GM12878 (cell line): ENCODE results near the gene PHOX2B. TPM values are rescaled to one million over a fixed set of nuclear protein-coding genes. Genes with fewer than 3 reads are reported as not detected.

Experiments used
- ATAC-seq: fragments of 200-7000 bp; cut with Tn5 transposase; 3 replicates; pipeline ENCODE4 v1.9.1; 2020; ENCODE audit warnings: mild to moderate bottlenecking, moderate library complexity
- BruUV-seq: library from RNA; stranded (reverse); fragments of 400-500 nt; replicated peaks from 2 replicates; lab custom pipeline; 2021; lab: Mats Ljungman, UMichigan
- CTCF ChIA-PET: fragments of 300-600 bp; sonication (Branson Sonifier 250); formaldehyde crosslinking; extraction: SDS; loops from one replicate; lab custom pipeline; 2021; ENCODE audit warnings: inconsistent platforms; lab: Yijun Ruan, JAX
- POLR2A ChIA-PET: fragments of 350-600 bp; formaldehyde crosslinking; extraction: SDS; loops from one replicate; lab custom pipeline; 2021; ENCODE audit warnings: inconsistent platforms; lab: Charles Lee
- RAD21 ChIA-PET: fragments of 300-600 bp; sonication (Branson Sonifier 250); formaldehyde crosslinking; loops from one replicate; lab custom pipeline; 2023; ENCODE audit warnings: antibody characterized with exemption; ENCODE audit not compliant: unreplicated experiment; lab: Charles Lee
- SMC1A ChIA-PET: fragments of 300-600 bp; sonication (Branson Sonifier 250); formaldehyde crosslinking; loops from one replicate; lab custom pipeline; 2023; ENCODE audit not compliant: unreplicated experiment, uncharacterized antibody; lab: Charles Lee
- DNase-seq: peaks from one replicate; pipeline ENCODE4 v3.0.0-alpha.2; 2011; ENCODE audit warnings: low read depth, low spot score
- FAIRE-seq: peaks from 3 replicates; lab custom pipeline; 2011; peaks lifted over from hg19 to GRCh38; lab: Jason Lieb, UNC
- H2AFZ ChIP-seq: 2 replicates; pipeline ENCODE4 v1.6.0; 2011; ENCODE audit warnings: low read depth, low read length, control low read depth; ENCODE audit not compliant: control insufficient read depth
- H3K27ac ChIP-seq: 2 replicates; pipeline ENCODE4 v1.5.1; 2011; ENCODE audit warnings: control low read depth; ENCODE audit not compliant: control insufficient read depth, insufficient read depth
- H3K27me3 ChIP-seq, 2 experiments: replicated peaks in 1 of 2; 2 replicates each; pipeline versions ENCODE4 v1.6.0 to v1.6.1; 2011; ENCODE audit warnings: low read length in 1 of 2; ENCODE audit not compliant: control insufficient read depth in 2 of 2, insufficient read depth in 2 of 2
- H3K36me3 ChIP-seq, 2 experiments: 2 replicates each; pipeline ENCODE4 v1.5.1; 2011; ENCODE audit warnings: low read length in 1 of 2; ENCODE audit not compliant: control insufficient read depth in 2 of 2, insufficient read depth in 2 of 2
- H3K4me1 ChIP-seq: 2 replicates; pipeline ENCODE4 v1.6.1; 2011; ENCODE audit warnings: mild to moderate bottlenecking, low read length, moderate library complexity, mixed read lengths; ENCODE audit not compliant: control insufficient read depth, insufficient read depth
- H3K4me2 ChIP-seq: 2 replicates; pipeline ENCODE4 v1.6.0; 2011; ENCODE audit warnings: control low read depth; ENCODE audit not compliant: control insufficient read depth, insufficient read depth
- H3K4me3 ChIP-seq: fragments of 200-600 bp; sonication (generic); 2 replicates; pipeline ENCODE4 v1.5.1; 2016
- H3K79me2 ChIP-seq: 2 replicates; pipeline ENCODE4 v1.6.0; 2011; ENCODE audit warnings: low read length; ENCODE audit not compliant: control insufficient read depth, insufficient read depth
- H3K9ac ChIP-seq: 2 replicates; pipeline ENCODE4 v1.8.0; 2011; ENCODE audit warnings: low read length, control low read depth, mixed read lengths; ENCODE audit not compliant: control insufficient read depth, insufficient read depth
- H3K9me3 ChIP-seq: replicated peaks from 3 replicates; pipeline ENCODE4 v1.5.1; 2011; ENCODE audit warnings: mild to moderate bottlenecking, low read length; ENCODE audit not compliant: control insufficient read depth, insufficient read depth
- H4K20me1 ChIP-seq: 2 replicates; pipeline ENCODE4 v1.6.0; 2011; ENCODE audit not compliant: control insufficient read depth, insufficient read depth
- ATF3 ChIP-seq: IDR thresholded peaks from 2 replicates; pipeline ENCODE4 v1.6.1; 2011; ENCODE audit warnings: low read depth, mild to moderate bottlenecking, low read length, moderate library complexity, borderline replicate concordance; ENCODE audit errors: extremely low read depth
- BMI1 ChIP-seq: fragments of 450-650 bp; IDR thresholded peaks from 2 replicates; pipeline ENCODE4 v1.6.1; 2016; ENCODE audit warnings: mild to moderate bottlenecking, moderate library complexity, borderline replicate concordance
- CHD4 ChIP-seq: fragments of 200-600 bp; sonication (generic); IDR thresholded peaks from 2 replicates; pipeline ENCODE4 v1.6.1; 2016; ENCODE audit warnings: mild to moderate bottlenecking
- CUX1 ChIP-seq: IDR thresholded peaks from 2 replicates; pipeline ENCODE4 v1.6.1; 2012; ENCODE audit warnings: improper control_type of control experiment, low read depth, low read length; ENCODE audit not compliant: insufficient replicate concordance
- HDAC2 ChIP-seq: fragments of 200-600 bp; sonication (generic); IDR thresholded peaks from 2 replicates; pipeline ENCODE4 v1.6.1; 2017
- IRF3 ChIP-seq: fragments of 450-650 bp; IDR thresholded peaks from 2 replicates; pipeline ENCODE4 v1.6.1; 2014; ENCODE audit warnings: mild to moderate bottlenecking
- IRF5 ChIP-seq: fragments of 450-650 bp; IDR thresholded peaks from 2 replicates; pipeline ENCODE4 v1.6.1; 2017; ENCODE audit warnings: borderline replicate concordance
- MEF2B ChIP-seq: fragments of 450-650 bp; IDR thresholded peaks from 2 replicates; pipeline ENCODE4 v1.6.1; 2018; ENCODE audit warnings: mild to moderate bottlenecking, moderate library complexity; ENCODE audit not compliant: partially characterized antibody, poor library complexity, severe bottlenecking
- POLR2A ChIP-seq: IDR thresholded peaks from 2 replicates; pipeline ENCODE4 v1.6.1; 2011; ENCODE audit warnings: low read depth, mild to moderate bottlenecking, low read length
- RELB ChIP-seq: fragments of 450-650 bp; IDR thresholded peaks from 2 replicates; pipeline ENCODE4 v1.6.1; 2017; ENCODE audit warnings: low read depth, mild to moderate bottlenecking, moderate library complexity
- SIN3A ChIP-seq: IDR thresholded peaks from 2 replicates; pipeline ENCODE4 v1.6.1; 2012; ENCODE audit warnings: low read depth, low read length, improper control_type of control experiment
- SPI1 ChIP-seq: IDR thresholded peaks from 2 replicates; pipeline ENCODE4 v1.6.1; 2011; ENCODE audit warnings: low read depth, mild to moderate bottlenecking, low read length, moderate library complexity, borderline replicate concordance; ENCODE audit not compliant: insufficient read depth
- SRF ChIP-seq, 2 experiments: IDR thresholded peaks; 2 replicates each; pipeline ENCODE4 v1.6.1; 2011; ENCODE audit warnings: low read depth in 2 of 2, low read length in 2 of 2, mild to moderate bottlenecking in 1 of 2, moderate library complexity in 1 of 2
- SUZ12 ChIP-seq: fragments of 200-600 bp; sonication (generic); IDR thresholded peaks from one replicate; pipeline ENCODE4 v1.6.1; 2018; ENCODE audit warnings: antibody characterized with exemption, mild to moderate bottlenecking; ENCODE audit not compliant: unreplicated experiment
- TCF12 ChIP-seq: IDR thresholded peaks from 2 replicates; pipeline ENCODE4 v1.6.1; 2011; ENCODE audit warnings: low read depth, mild to moderate bottlenecking, low read length
- WGBS: methylation state at CpG from one replicate; pipeline ENCODE4 v1.1.6; 2016; ENCODE audit warnings: low lambda C conversion rate; ENCODE audit not compliant: insufficient replicate concordance, insufficient coverage; ENCODE audit errors: missing lambda C conversion rate; 5-methylcytosine and 5-hydroxymethylcytosine counted together
- in situ Hi-C: fragments of 300-500 bp; cut with MboI; formaldehyde crosslinking; loops from 9 replicates; pipeline ENCODE4 v1.14.3; 2018; ENCODE audit warnings: mixed read lengths
- intact Hi-C: fragments of 100-400 bp; cut with micrococcal nuclease; formaldehyde crosslinking; loops from one replicate; pipeline ENCODE4 v1.14.2; 2022; ENCODE audit not compliant: unreplicated experiment
- polyA plus RNA-seq, 11 experiments: library from polyadenylated mRNA; depleted of rRNA in 4 of 11; unstranded in 6 of 11; stranded (reverse) in 5 of 11; fragments of >200 nt; fragmentation: Nextera tagmentation in 4 of 11; fragmentation: Illumina TruSeq in 1 of 11; extraction: Ambion mirVana in 4 of 11; extraction: Trizol in 1 of 11; gene quantifications; 1 replicate in 1 of 11; 2 replicates in 10 of 11; pipeline versions ENCODE4 v1.2.1 to v1.2.3, GENCODE V29; 2011 to 2016; ENCODE audit warnings: inconsistent platforms in 2 of 11, missing spikeins in 2 of 11, low read depth in 1 of 11
- total RNA-seq, 4 experiments: library from RNA; depleted of rRNA in 3 of 4; stranded (reverse); fragments of >200 nt in 3 of 4; fragmentation: Illumina TruSeq in 1 of 4; extraction: Trizol in 1 of 4; gene quantifications; 2 replicates each; pipeline versions ENCODE4 v1.2.1 to v1.2.3, GENCODE V29; 2013 to 2021

PHOX2B gene
- total and polyA plus RNA-seq, 10 of the 15 experiments (the other 5 are each of a cell fraction or from before 2014, with no cell fraction given) = not detected

GRCh38 chr4:41709844-41710481, 38.6 kb downstream of the PHOX2B start:
- H3K79me2 ChIP-seq = no peaks in the 10 kb centered on the region
- RAD21 ChIA-PET = no interaction called here
- intact Hi-C loops = no loop called here
- no peaks in the 10 kb centered on the region for H3K27me3 ChIP-seq
- WGBS = 40% methylated on average over 5 of the region's 5 CpGs
- no peak overlapping the region for H2AFZ ChIP-seq
- in situ Hi-C loops = no loop called here
- H3K9ac ChIP-seq = no peak overlapping the region
- SMC1A ChIA-PET = no interaction called here
- no peaks in the 10 kb centered on the region for H3K36me3 ChIP-seq
- H3K4me3 ChIP-seq = no peak overlapping the region
- no peaks in the 10 kb centered on the region for H3K4me1 ChIP-seq
- FAIRE-seq (no peak), DNase-seq (no peak), ATAC-seq (peak; percentile 62)
- POLR2A ChIA-PET = no interaction called here
- H3K4me2 ChIP-seq = no peak overlapping the region
- H4K20me1 ChIP-seq = no peaks in the 10 kb centered on the region
- no peaks in the 10 kb centered on the region for H3K9me3 ChIP-seq
- CTCF ChIA-PET = no interaction called here
- no peak overlapping the region for H3K27ac ChIP-seq
- BruUV-seq = no TSS peak
- no peak for TF ChIP-seq TCF12
- no peak for TF ChIP-seq SRF (IDR thresholded peaks at IDR 0.05; ENCODE audit: low read depth in 2 of 2, low read length in 2 of 2)
- TF ChIP-seq IRF3 = no peak
- TF ChIP-seq CHD4 = no peak
- no peak for TF ChIP-seq SUZ12
- no peak for TF ChIP-seq RELB
- TF ChIP-seq SPI1 = no peak
- no peak for TF ChIP-seq POLR2A
- no peak for TF ChIP-seq MEF2B
- no peak for TF ChIP-seq ATF3
- no peak for TF ChIP-seq IRF5
- TF ChIP-seq HDAC2 = no peak
- no peak for TF ChIP-seq SIN3A
- no peak for TF ChIP-seq CUX1
- no peak for TF ChIP-seq BMI1
